GM12878 (cell line): ENCODE measurements around the gene EBF3. TPM values are rescaled to one million over a fixed set of nuclear protein-coding genes. Genes with fewer than 3 reads are reported as not detected.

Experiments
- ATAC-seq: fragments of 200-7000 bp; cut with Tn5 transposase; 3 replicates; pipeline ENCODE4 v1.9.1; 2020; ENCODE audit warnings: mild to moderate bottlenecking, moderate library complexity
- BruUV-seq: library from RNA; stranded (reverse); fragments of 400-500 nt; replicated peaks from 2 replicates; lab custom pipeline; 2021; lab: Mats Ljungman, UMichigan
- CTCF ChIA-PET: fragments of 300-600 bp; sonication (Branson Sonifier 250); formaldehyde crosslinking; extraction: SDS; loops from one replicate; lab custom pipeline; 2021; ENCODE audit warnings: inconsistent platforms; lab: Yijun Ruan, JAX
- POLR2A ChIA-PET: fragments of 350-600 bp; formaldehyde crosslinking; extraction: SDS; loops from one replicate; lab custom pipeline; 2021; ENCODE audit warnings: inconsistent platforms; lab: Charles Lee
- RAD21 ChIA-PET: fragments of 300-600 bp; sonication (Branson Sonifier 250); formaldehyde crosslinking; loops from one replicate; lab custom pipeline; 2023; ENCODE audit warnings: antibody characterized with exemption; ENCODE audit not compliant: unreplicated experiment; lab: Charles Lee
- SMC1A ChIA-PET: fragments of 300-600 bp; sonication (Branson Sonifier 250); formaldehyde crosslinking; loops from one replicate; lab custom pipeline; 2023; ENCODE audit not compliant: unreplicated experiment, uncharacterized antibody; lab: Charles Lee
- DNase-seq: peaks from one replicate; pipeline ENCODE4 v3.0.0-alpha.2; 2011; ENCODE audit warnings: low read depth, low spot score
- FAIRE-seq: peaks from 3 replicates; lab custom pipeline; 2011; peaks lifted over from hg19 to GRCh38; lab: Jason Lieb, UNC
- H2AFZ ChIP-seq: 2 replicates; pipeline ENCODE4 v1.6.0; 2011; ENCODE audit warnings: low read depth, low read length, control low read depth; ENCODE audit not compliant: control insufficient read depth
- H3K27ac ChIP-seq: 2 replicates; pipeline ENCODE4 v1.5.1; 2011; ENCODE audit warnings: control low read depth; ENCODE audit not compliant: control insufficient read depth, insufficient read depth
- H3K27me3 ChIP-seq, 2 experiments: replicated peaks in 1 of 2; 2 replicates each; pipeline versions ENCODE4 v1.6.0 to v1.6.1; 2011; ENCODE audit warnings: low read length in 1 of 2; ENCODE audit not compliant: control insufficient read depth in 2 of 2, insufficient read depth in 2 of 2
- H3K36me3 ChIP-seq, 2 experiments: 2 replicates each; pipeline ENCODE4 v1.5.1; 2011; ENCODE audit warnings: low read length in 1 of 2; ENCODE audit not compliant: control insufficient read depth in 2 of 2, insufficient read depth in 2 of 2
- H3K4me1 ChIP-seq: 2 replicates; pipeline ENCODE4 v1.6.1; 2011; ENCODE audit warnings: mild to moderate bottlenecking, low read length, moderate library complexity, mixed read lengths; ENCODE audit not compliant: control insufficient read depth, insufficient read depth
- H3K4me2 ChIP-seq: 2 replicates; pipeline ENCODE4 v1.6.0; 2011; ENCODE audit warnings: control low read depth; ENCODE audit not compliant: control insufficient read depth, insufficient read depth
- H3K4me3 ChIP-seq: fragments of 200-600 bp; sonication (generic); 2 replicates; pipeline ENCODE4 v1.5.1; 2016
- H3K79me2 ChIP-seq: 2 replicates; pipeline ENCODE4 v1.6.0; 2011; ENCODE audit warnings: low read length; ENCODE audit not compliant: control insufficient read depth, insufficient read depth
- H3K9ac ChIP-seq: 2 replicates; pipeline ENCODE4 v1.8.0; 2011; ENCODE audit warnings: low read length, control low read depth, mixed read lengths; ENCODE audit not compliant: control insufficient read depth, insufficient read depth
- H3K9me3 ChIP-seq: replicated peaks from 3 replicates; pipeline ENCODE4 v1.5.1; 2011; ENCODE audit warnings: mild to moderate bottlenecking, low read length; ENCODE audit not compliant: control insufficient read depth, insufficient read depth
- H4K20me1 ChIP-seq: 2 replicates; pipeline ENCODE4 v1.6.0; 2011; ENCODE audit not compliant: control insufficient read depth, insufficient read depth
- MTA2 ChIP-seq: fragments of 450-650 bp; IDR thresholded peaks from 2 replicates; pipeline ENCODE4 v1.6.1; 2016; ENCODE audit warnings: low read depth, mild to moderate bottlenecking, moderate library complexity
- NFIC ChIP-seq: IDR thresholded peaks from 2 replicates; pipeline ENCODE4 v1.6.1; 2012; ENCODE audit warnings: low read depth, mild to moderate bottlenecking, inconsistent platforms, low read length, moderate library complexity
- NFXL1 ChIP-seq: fragments of 450-650 bp; IDR thresholded peaks from 2 replicates; pipeline ENCODE4 v1.6.1; 2017; ENCODE audit warnings: antibody characterized with exemption, mild to moderate bottlenecking, borderline replicate concordance
- NRF1 ChIP-seq: conservative IDR thresholded peaks from 2 replicates; pipeline ENCODE4 v1.6.1; 2011; ENCODE audit warnings: mild to moderate bottlenecking, low read depth, low read length, improper control_type of control experiment
- PKNOX1 ChIP-seq: fragments of 450-650 bp; IDR thresholded peaks from 2 replicates; pipeline ENCODE4 v1.6.1; 2016; ENCODE audit warnings: mild to moderate bottlenecking
- POLR2AphosphoS2 ChIP-seq: IDR thresholded peaks from 2 replicates; pipeline ENCODE4 v1.6.1; 2011; ENCODE audit warnings: low read depth, mild to moderate bottlenecking, low read length, improper control_type of control experiment, moderate library complexity
- RBBP5 ChIP-seq: fragments of 200-600 bp; sonication (generic); conservative IDR thresholded peaks from 2 replicates; pipeline ENCODE4 v1.6.1; 2016
- SIX5 ChIP-seq: IDR thresholded peaks from 2 replicates; pipeline ENCODE4 v1.6.1; 2011; ENCODE audit warnings: mild to moderate bottlenecking, low read depth, low read length, moderate library complexity; ENCODE audit not compliant: severe bottlenecking
- YBX1 ChIP-seq: fragments of 450-650 bp; IDR thresholded peaks from 2 replicates; pipeline ENCODE4 v1.6.1; 2016; ENCODE audit warnings: antibody characterized with exemption
- ZBTB4 ChIP-seq: fragments of 450-650 bp; formaldehyde crosslinking; IDR thresholded peaks from 2 replicates; pipeline ENCODE4 v1.4.0; 2022; ENCODE audit warnings: mild to moderate bottlenecking, moderate library complexity
- ZNF207 ChIP-seq: fragments of 450-650 bp; IDR thresholded peaks from 2 replicates; pipeline ENCODE4 v1.6.1; 2014; ENCODE audit warnings: antibody characterized with exemption, mild to moderate bottlenecking, borderline replicate concordance
- WGBS: methylation state at CpG from one replicate; pipeline ENCODE4 v1.1.6; 2016; ENCODE audit warnings: low lambda C conversion rate; ENCODE audit not compliant: insufficient replicate concordance, insufficient coverage; ENCODE audit errors: missing lambda C conversion rate; 5-methylcytosine and 5-hydroxymethylcytosine counted together
- in situ Hi-C: fragments of 300-500 bp; cut with MboI; formaldehyde crosslinking; loops from 9 replicates; pipeline ENCODE4 v1.14.3; 2018; ENCODE audit warnings: mixed read lengths
- intact Hi-C: fragments of 100-400 bp; cut with micrococcal nuclease; formaldehyde crosslinking; loops from one replicate; pipeline ENCODE4 v1.14.2; 2022; ENCODE audit not compliant: unreplicated experiment
- polyA plus RNA-seq, 11 experiments: library from polyadenylated mRNA; depleted of rRNA in 4 of 11; unstranded in 6 of 11; stranded (reverse) in 5 of 11; fragments of >200 nt; fragmentation: Nextera tagmentation in 4 of 11; fragmentation: Illumina TruSeq in 1 of 11; extraction: Ambion mirVana in 4 of 11; extraction: Trizol in 1 of 11; gene quantifications; 1 replicate in 1 of 11; 2 replicates in 10 of 11; pipeline versions ENCODE4 v1.2.1 to v1.2.3, GENCODE V29; 2011 to 2016; ENCODE audit warnings: inconsistent platforms in 2 of 11, missing spikeins in 2 of 11, low read depth in 1 of 11
- total RNA-seq, 4 experiments: library from RNA; depleted of rRNA in 3 of 4; stranded (reverse); fragments of >200 nt in 3 of 4; fragmentation: Illumina TruSeq in 1 of 4; extraction: Trizol in 1 of 4; gene quantifications; 2 replicates each; pipeline versions ENCODE4 v1.2.1 to v1.2.3, GENCODE V29; 2013 to 2021
- TF ChIP-seq, protein P1 (sequence below): IDR thresholded peaks from 2 replicates; pipeline ENCODE4 v1.6.1; 2011; ENCODE audit warnings: low read depth, mild to moderate bottlenecking, low read length, moderate library complexity, borderline replicate concordance; ENCODE audit errors: extremely low read depth

EBF3 gene
- total and polyA plus RNA-seq, 10 of the 15 experiments (the other 5 are each of a cell fraction or from before 2014, with no cell fraction given), result not detected

DNA sequence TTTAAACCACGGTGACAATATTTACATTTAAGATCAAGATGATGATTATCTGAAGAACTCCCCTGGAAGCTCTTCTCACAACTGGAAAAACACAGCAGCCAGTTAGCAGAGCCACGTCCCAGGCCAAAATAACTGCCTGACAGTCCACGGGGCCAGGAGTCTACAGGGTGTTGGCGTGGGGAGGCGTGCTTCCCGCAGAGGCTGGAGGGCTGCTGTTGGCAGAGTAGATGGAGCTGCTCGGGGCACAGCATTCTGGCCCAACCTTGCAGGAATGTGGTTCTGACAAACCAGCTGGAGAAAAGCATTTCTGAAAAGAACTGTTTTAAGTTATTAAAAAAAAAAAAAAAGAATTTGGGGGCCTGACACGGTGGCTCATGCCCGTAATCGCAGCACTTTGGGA is 177.9 kb downstream of the EBF3 start:
- H3K9me3 ChIP-seq, result no peaks in the 10 kb centered on the region
- in situ Hi-C loops, result no loop called here
- no peak for TF ChIP-seq RBBP5
- TF ChIP-seq NFIC, result no peak
- TF ChIP-seq MTA2, result no peak
- TF ChIP-seq SIX5, result no peak
- TF ChIP-seq, protein P1, sequence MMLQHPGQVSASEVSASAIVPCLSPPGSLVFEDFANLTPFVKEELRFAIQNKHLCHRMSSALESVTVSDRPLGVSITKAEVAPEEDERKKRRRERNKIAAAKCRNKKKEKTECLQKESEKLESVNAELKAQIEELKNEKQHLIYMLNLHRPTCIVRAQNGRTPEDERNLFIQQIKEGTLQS, result no peak
- TF ChIP-seq PKNOX1, result no peak
- TF ChIP-seq ZNF207, result no peak
- TF ChIP-seq, all 136 proteins: peak for 0
- no peak overlapping the region for H3K27ac ChIP-seq
- ChIA-PET RAD21 (no interaction called here), CTCF (no interaction called here), POLR2A (no interaction called here), SMC1A (no interaction called here)
- H4K20me1 ChIP-seq, result no peaks in the 10 kb centered on the region
- no peak for DNase-seq
- no peaks in the 10 kb centered on the region for H3K4me1 ChIP-seq
- intact Hi-C loops, result no loop called here
- 71% methylated on average over 10 of the region's 10 CpGs for WGBS
- no peak overlapping the region for H2AFZ ChIP-seq
- ATAC-seq, result no peak
- no peaks in the 10 kb centered on the region for H3K36me3 ChIP-seq
- no peak overlapping the region for H3K4me3 ChIP-seq
- H3K27me3 ChIP-seq, result no peaks in the 10 kb centered on the region
- H3K9ac ChIP-seq, result no peak overlapping the region
- FAIRE-seq, result no peak
- no peaks in the 10 kb centered on the region for H3K79me2 ChIP-seq
- no peak overlapping the region for H3K4me2 ChIP-seq
- BruUV-seq, result no TSS peak

- Histone ChIP-seq H3K9me3 (no peaks in the 10 kb centered on the region), H3K4me1 (no peaks in the 10 kb centered on the region), H2AFZ (no peak overlapping the region), H3K27ac (no peak overlapping the region), H3K79me2 (no peaks in the 10 kb centered on the region), H3K27me3 (no peaks in the 10 kb centered on the region), H3K4me2 (no peak overlapping the region), H4K20me1 (no peaks in the 10 kb centered on the region), H3K36me3 (no peaks in the 10 kb centered on the region), H3K4me3 (no peak overlapping the region), H3K9ac (no peak overlapping the region)
- in situ Hi-C loops (no loop called here), intact Hi-C loops (no loop called here)
- RAD21 ChIA-PET, result no interaction called here
- ATAC-seq (no peak), DNase-seq (no peak), FAIRE-seq (no peak)
- POLR2A ChIA-PET, result no interaction called here
- CTCF ChIA-PET, result no interaction called here
- 71% methylated on average over 16 of the region's 16 CpGs for WGBS
- SMC1A ChIA-PET, result no interaction called here
- BruUV-seq, result no TSS peak
- TF ChIP-seq RBBP5, result no peak
- no peak for TF ChIP-seq YBX1
- no peak for TF ChIP-seq ZBTB4 (CRISPR knock-in tag)
- TF ChIP-seq NFXL1, result no peak
- TF ChIP-seq NRF1, result no peak
- TF ChIP-seq POLR2AphosphoS2, result no peak
These were observed 178.5 kb downstream of the EBF3 start for GRCh38 chr10:129785536-129785981.
